HCT116 (cell line): ENCODE measurements around the gene KCNK13. TPM values are rescaled to one million over a fixed set of nuclear protein-coding genes. Genes with fewer than 3 reads are reported as not detected.

ENCODE experiments used
- ATAC-seq: fragments of 200-7000 bp; cut with Tn5 transposase; 2 replicates; pipeline ENCODE4 v1.9.1; 2020; ENCODE audit warnings: mild to moderate bottlenecking, moderate library complexity
- BruUV-seq: library from RNA; stranded (reverse); fragments of 400-500 nt; replicated peaks from 2 replicates; lab custom pipeline; 2021; lab: Mats Ljungman, UMichigan
- CTCF ChIA-PET: fragments of 300-600 bp; sonication (Branson Sonifier 250); formaldehyde crosslinking; loops from one replicate; lab custom pipeline; 2021; ENCODE audit warnings: antibody characterized with exemption; lab: Charles Lee
- POLR2A ChIA-PET: fragments of 300-600, 350-600 bp; sonication (Branson Sonifier 250); formaldehyde crosslinking; loops from one replicate; lab custom pipeline; 2021; ENCODE audit warnings: antibody characterized with exemption; lab: Charles Lee
- RAD21 ChIA-PET, 2 experiments: fragments of 300-600 bp; sonication (Branson Sonifier 250); formaldehyde crosslinking; loops; one replicate each; lab custom pipeline; 2023; ENCODE audit warnings: low total read pairs in 2 of 2; ENCODE audit not compliant: uncharacterized antibody in 2 of 2, unreplicated experiment in 2 of 2, low non-redundant PET in 1 of 2; lab: Charles Lee
- DNase-seq: peaks from one replicate; pipeline ENCODE4 v3.0.0-alpha.2; 2010; ENCODE audit warnings: low read depth, low spot score
- H2AFZ ChIP-seq: fragments of 200-600 bp; shearing (Covaris generic), sonication (generic); 2 replicates; pipeline ENCODE4 v1.6.1; 2017; ENCODE audit warnings: low read depth, mixed run types, mixed read lengths, antibody characterized with exemption, low read length; ENCODE audit not compliant: poor library complexity, severe bottlenecking
- H3K27ac ChIP-seq: 2 replicates; pipeline ENCODE4 v1.5.1; 2012; ENCODE audit warnings: low read depth, low read length
- H3K27me3 ChIP-seq: fragments of 200-600 bp; sonication (generic); 2 replicates; pipeline ENCODE4 v1.6.1; 2016; ENCODE audit warnings: mixed run types, low read length, mixed read lengths; ENCODE audit not compliant: insufficient read depth
- H3K36me3 ChIP-seq, 2 experiments: fragments of 200-500 bp in 1 of 2; fragments of 200-600 bp in 1 of 2; sonication (Bioruptor generic) in 1 of 2; sonication (generic) in 1 of 2; 2 replicates each; pipeline versions ENCODE4 v1.5.1 to v1.6.1; 2014 to 2016; ENCODE audit warnings: low read length in 2 of 2, inconsistent platforms in 1 of 2, mixed read lengths in 1 of 2, mixed run types in 1 of 2; ENCODE audit not compliant: insufficient read depth in 2 of 2, control insufficient read depth in 1 of 2
- H3K4me1 ChIP-seq, 2 experiments: fragments of 200-600 bp in 1 of 2; sonication (generic) in 1 of 2; 2 replicates each; pipeline versions ENCODE4 v1.5.1 to v1.6.1; 2012 to 2017; ENCODE audit warnings: low read length in 2 of 2, inconsistent platforms in 1 of 2, mild to moderate bottlenecking in 1 of 2, mixed read lengths in 1 of 2, mixed run types in 1 of 2, moderate library complexity in 1 of 2; ENCODE audit not compliant: insufficient read depth in 2 of 2, control insufficient read depth in 1 of 2
- H3K4me2 ChIP-seq: fragments of 200-600 bp; sonication (generic); 2 replicates; pipeline ENCODE4 v1.6.1; 2017; ENCODE audit warnings: mixed run types, low read length, mixed read lengths
- H3K4me3 ChIP-seq, 2 experiments: fragments of 200-600 bp in 1 of 2; sonication (generic) in 1 of 2; replicated peaks in 1 of 2; 2 replicates each; pipeline ENCODE4 v1.5.1; 2011 to 2016; ENCODE audit warnings: low read length in 2 of 2, control low read depth in 1 of 2, low read depth in 1 of 2, mild to moderate bottlenecking in 1 of 2, mixed read lengths in 1 of 2, mixed run types in 1 of 2
- H3K79me2 ChIP-seq: fragments of 200-600 bp; sonication (generic); 2 replicates; pipeline ENCODE4 v1.6.1; 2017; ENCODE audit warnings: mild to moderate bottlenecking, mixed run types, low read length, moderate library complexity, mixed read lengths; ENCODE audit not compliant: insufficient read depth
- H3K9ac ChIP-seq: fragments of 200-600 bp; sonication (generic); 2 replicates; pipeline ENCODE4 v1.6.1; 2016; ENCODE audit warnings: low read length, mixed read lengths
- H3K9me2 ChIP-seq: fragments of 200-600 bp; sonication (generic), shearing (Covaris generic); 2 replicates; pipeline ENCODE4 v1.6.1; 2017; ENCODE audit warnings: mixed run types, mild to moderate bottlenecking, moderate library complexity; ENCODE audit not compliant: insufficient read depth
- H3K9me3 ChIP-seq, 2 experiments: fragments of 200-500 bp in 1 of 2; fragments of 200-600 bp in 1 of 2; sonication (Bioruptor generic) in 1 of 2; sonication (generic) in 1 of 2; 2 replicates each; pipeline ENCODE4 v1.6.1; 2014 to 2017; ENCODE audit warnings: low read length in 2 of 2, mixed read lengths in 2 of 2, inconsistent platforms in 1 of 2, low read depth in 1 of 2, mild to moderate bottlenecking in 1 of 2, mixed run types in 1 of 2, moderate library complexity in 1 of 2; ENCODE audit not compliant: control insufficient read depth in 1 of 2, insufficient read depth in 1 of 2
- H4K20me1 ChIP-seq: fragments of 200-600 bp; sonication (generic), shearing (Covaris generic); 2 replicates; pipeline ENCODE4 v1.6.1; 2017; ENCODE audit warnings: mixed run types, mild to moderate bottlenecking, moderate library complexity; ENCODE audit not compliant: insufficient read depth
- ATF3 ChIP-seq: IDR thresholded peaks from 2 replicates; pipeline ENCODE4 v1.6.1; 2012
- CBX3 ChIP-seq: IDR thresholded peaks from 2 replicates; pipeline ENCODE4 v1.6.1; 2012; ENCODE audit warnings: low read depth
- ELF1 ChIP-seq: IDR thresholded peaks from 2 replicates; pipeline ENCODE4 v1.6.1; 2012; ENCODE audit warnings: low read depth, borderline replicate concordance
- FOSL1 ChIP-seq: IDR thresholded peaks from 2 replicates; pipeline ENCODE4 v1.6.1; 2012; ENCODE audit warnings: low read depth
- POLR2AphosphoS5 ChIP-seq: IDR thresholded peaks from 2 replicates; pipeline ENCODE4 v1.6.1; 2011; ENCODE audit warnings: mild to moderate bottlenecking, low read depth, low read length, moderate library complexity
- RAD21 ChIP-seq: IDR thresholded peaks from 2 replicates; pipeline ENCODE4 v1.6.1; 2012; ENCODE audit warnings: low read depth, mild to moderate bottlenecking
- SP1 ChIP-seq: IDR thresholded peaks from 2 replicates; pipeline ENCODE4 v1.6.1; 2012; ENCODE audit warnings: low read depth
- TCF7L2 ChIP-seq: IDR thresholded peaks from 2 replicates; pipeline ENCODE4 v1.7.0; 2011; ENCODE audit warnings: borderline replicate concordance, inconsistent platforms; ENCODE audit not compliant: insufficient read depth, insufficient read length; ENCODE audit errors: extremely low read depth
- ZFX ChIP-seq: fragments of 450-650 bp; IDR thresholded peaks from 2 replicates; pipeline ENCODE4 v1.6.1; 2017
- intact Hi-C: fragments of 100-400 bp; cut with micrococcal nuclease; formaldehyde crosslinking; loops from 2 replicates; pipeline ENCODE4 v1.10.0; 2022
- total RNA-seq: library from RNA; stranded (reverse); gene quantifications from one replicate; pipeline ENCODE4 v1.2.1, GENCODE V29; 2021; ENCODE audit not compliant: unreplicated experiment
- TF ChIP-seq, protein P1 (sequence below): IDR thresholded peaks from 2 replicates; pipeline ENCODE4 v1.6.1; 2011; ENCODE audit warnings: mild to moderate bottlenecking, low read length, moderate library complexity; ENCODE audit not compliant: insufficient replicate concordance; ENCODE audit errors: extremely low read depth
- TF ChIP-seq, protein P2 (sequence below): IDR thresholded peaks from 2 replicates; pipeline ENCODE4 v1.6.1; 2012; ENCODE audit warnings: low read depth

The KCNK13 gene
- total RNA-seq, 1 experiment from 2014 or later, result 2.2 TPM

GRCh38 chr14:90062822-90063539 is 1.2 kb downstream of the KCNK13 start (continued):
- TF ChIP-seq, protein P1, sequence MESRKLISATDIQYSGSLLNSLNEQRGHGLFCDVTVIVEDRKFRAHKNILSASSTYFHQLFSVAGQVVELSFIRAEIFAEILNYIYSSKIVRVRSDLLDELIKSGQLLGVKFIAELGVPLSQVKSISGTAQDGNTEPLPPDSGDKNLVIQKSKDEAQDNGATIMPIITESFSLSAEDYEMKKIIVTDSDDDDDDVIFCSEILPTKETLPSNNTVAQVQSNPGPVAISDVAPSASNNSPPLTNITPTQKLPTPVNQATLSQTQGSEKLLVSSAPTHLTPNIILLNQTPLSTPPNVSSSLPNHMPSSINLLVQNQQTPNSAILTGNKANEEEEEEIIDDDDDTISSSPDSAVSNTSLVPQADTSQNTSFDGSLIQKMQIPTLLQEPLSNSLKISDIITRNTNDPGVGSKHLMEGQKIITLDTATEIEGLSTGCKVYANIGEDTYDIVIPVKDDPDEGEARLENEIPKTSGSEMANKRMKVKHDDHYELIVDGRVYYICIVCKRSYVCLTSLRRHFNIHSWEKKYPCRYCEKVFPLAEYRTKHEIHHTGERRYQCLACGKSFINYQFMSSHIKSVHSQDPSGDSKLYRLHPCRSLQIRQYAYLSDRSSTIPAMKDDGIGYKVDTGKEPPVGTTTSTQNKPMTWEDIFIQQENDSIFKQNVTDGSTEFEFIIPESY, result no peak
- no peak for TF ChIP-seq SP1
- TF ChIP-seq ATF3, result no peak

DNA sequence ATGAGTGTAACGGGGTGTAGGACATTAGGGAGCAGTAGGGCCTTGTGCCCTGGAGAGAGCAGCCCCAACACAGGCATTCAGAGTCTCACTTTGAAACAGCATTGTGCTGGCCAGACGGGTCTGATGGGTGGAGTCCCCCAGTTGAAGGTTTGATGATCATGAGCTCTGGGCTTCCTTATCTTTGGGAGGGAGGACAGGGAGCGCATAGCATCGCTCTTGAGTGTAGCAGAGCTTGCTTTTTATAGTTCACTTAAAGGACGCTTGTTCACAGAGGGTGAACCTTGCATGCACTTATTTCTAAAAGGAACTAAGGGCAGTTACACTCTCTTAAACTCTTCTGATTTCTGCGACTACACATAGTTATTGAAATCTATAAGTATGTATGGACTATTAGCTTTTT is 10.6 kb downstream of the KCNK13 start:
- Histone ChIP-seq H3K27me3 (no peaks in the 10 kb centered on the region), H3K4me3 (no peak overlapping the region), H4K20me1 (no peaks in the 10 kb centered on the region), H3K36me3 (no peaks in the 10 kb centered on the region), H3K4me2 (no peak overlapping the region), H2AFZ (no peak overlapping the region), H3K4me1 (no peaks in the 10 kb centered on the region), H3K27ac (no peak overlapping the region), H3K9ac (no peak overlapping the region), H3K9me2 (no peaks in the 10 kb centered on the region), H3K9me3 (no peaks in the 10 kb centered on the region), H3K79me2 (no peaks in the 10 kb centered on the region)
- ChIA-PET POLR2A (no interaction called here), CTCF (no interaction called here), RAD21 (no interaction called here)
- TF ChIP-seq CBX3 (no peak), RAD21 (no peak), ZFX (no peak), POLR2AphosphoS5 (no peak), ELF1 (no peak), TCF7L2 (no peak), FOSL1 (no peak)
- TF ChIP-seq, protein P2, sequence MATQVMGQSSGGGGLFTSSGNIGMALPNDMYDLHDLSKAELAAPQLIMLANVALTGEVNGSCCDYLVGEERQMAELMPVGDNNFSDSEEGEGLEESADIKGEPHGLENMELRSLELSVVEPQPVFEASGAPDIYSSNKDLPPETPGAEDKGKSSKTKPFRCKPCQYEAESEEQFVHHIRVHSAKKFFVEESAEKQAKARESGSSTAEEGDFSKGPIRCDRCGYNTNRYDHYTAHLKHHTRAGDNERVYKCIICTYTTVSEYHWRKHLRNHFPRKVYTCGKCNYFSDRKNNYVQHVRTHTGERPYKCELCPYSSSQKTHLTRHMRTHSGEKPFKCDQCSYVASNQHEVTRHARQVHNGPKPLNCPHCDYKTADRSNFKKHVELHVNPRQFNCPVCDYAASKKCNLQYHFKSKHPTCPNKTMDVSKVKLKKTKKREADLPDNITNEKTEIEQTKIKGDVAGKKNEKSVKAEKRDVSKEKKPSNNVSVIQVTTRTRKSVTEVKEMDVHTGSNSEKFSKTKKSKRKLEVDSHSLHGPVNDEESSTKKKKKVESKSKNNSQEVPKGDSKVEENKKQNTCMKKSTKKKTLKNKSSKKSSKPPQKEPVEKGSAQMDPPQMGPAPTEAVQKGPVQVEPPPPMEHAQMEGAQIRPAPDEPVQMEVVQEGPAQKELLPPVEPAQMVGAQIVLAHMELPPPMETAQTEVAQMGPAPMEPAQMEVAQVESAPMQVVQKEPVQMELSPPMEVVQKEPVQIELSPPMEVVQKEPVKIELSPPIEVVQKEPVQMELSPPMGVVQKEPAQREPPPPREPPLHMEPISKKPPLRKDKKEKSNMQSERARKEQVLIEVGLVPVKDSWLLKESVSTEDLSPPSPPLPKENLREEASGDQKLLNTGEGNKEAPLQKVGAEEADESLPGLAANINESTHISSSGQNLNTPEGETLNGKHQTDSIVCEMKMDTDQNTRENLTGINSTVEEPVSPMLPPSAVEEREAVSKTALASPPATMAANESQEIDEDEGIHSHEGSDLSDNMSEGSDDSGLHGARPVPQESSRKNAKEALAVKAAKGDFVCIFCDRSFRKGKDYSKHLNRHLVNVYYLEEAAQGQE, result no peak
- TF ChIP-seq, protein P1, result no peak
- no peak for ATAC-seq
- BruUV-seq, result no TSS peak
- intact Hi-C loops, result no loop called here
- DNase-seq, result no peak
